ENCODE results near the gene MROH8.
"Not testable (repeated sequence)": the region's sequence is repeated elsewhere in the genome, so short reads cannot be mapped to it uniquely, and the experiment has no call there.

Gene MROH8

GRCh38 chr20:37090407-37090806 lies 88.9 kb downstream of the MROH8 start:
- no peak for DNase-seq (ENCODE audit: low read depth)

- DNase-seq (ENCODE audit: low read depth), result peak; percentile 10
Measured at GRCh38 chr20:37081717-37082289, 97.5 kb downstream of the MROH8 start.

- no peak for DNase-seq (ENCODE audit: low read depth)
Measured at GRCh38 chr20:37077009-37077408, 102.3 kb downstream of the MROH8 start.

- DNase-seq (ENCODE audit: low read depth), result no peak
Measured at GRCh38 chr20:37075932-37076685, 103.2 kb downstream of the MROH8 start.

- DNase-seq (ENCODE audit: low read depth), result no peak
Measured at GRCh38 chr20:37072293-37073196, 106.8 kb downstream of the MROH8 start.

- peak; percentile 10 for DNase-seq (ENCODE audit: low read depth)
Measured at GRCh38 chr20:37071481-37071911, 107.9 kb downstream of the MROH8 start.

- not testable (repeated sequence) for DNase-seq (ENCODE audit: low read depth)
Measured at GRCh38 chr20:37069563-37069962, 109.8 kb downstream of the MROH8 start.

- no peak for DNase-seq (ENCODE audit: low read depth)
Measured at GRCh38 chr20:37066168-37066567, 113.2 kb downstream of the MROH8 start.

- DNase-seq (ENCODE audit: low read depth), result no peak
Measured at GRCh38 chr20:37055276-37055675, 124.1 kb downstream of the MROH8 start.

GRCh38 chr20:37053230-37053950 lies 126.0 kb downstream of the MROH8 start:
- no peak for DNase-seq (ENCODE audit: low read depth)
